H9 (cell line): ENCODE results near the gene NOL7. TPM values are rescaled to one million over a fixed set of nuclear protein-coding genes. Genes with fewer than 3 reads are reported as not detected.

ENCODE experiments used
- DNase-seq: peaks from one replicate; pipeline ENCODE4 v3.0.0-alpha.2; 2017
- H2AFZ ChIP-seq: one replicate; pipeline ENCODE4 v1.6.1; 2013; ENCODE audit warnings: mild to moderate bottlenecking, low read length, control low read depth, moderate library complexity
- H2AK5ac ChIP-seq: 2 replicates; pipeline ENCODE4 v1.6.1; 2013; ENCODE audit warnings: low read length, control low read depth, mixed read lengths; ENCODE audit not compliant: insufficient read length
- H2BK120ac ChIP-seq: one replicate; pipeline ENCODE4 v1.6.1; 2013; ENCODE audit warnings: low read depth, mild to moderate bottlenecking, low read length, control low read depth, inconsistent platforms; ENCODE audit not compliant: poor library complexity, severe bottlenecking
- H2BK12ac ChIP-seq: 2 replicates; pipeline ENCODE4 v1.6.1; 2013; ENCODE audit warnings: low read length, control low read depth, mixed read lengths, low read depth; ENCODE audit not compliant: insufficient read length
- H2BK15ac ChIP-seq: 2 replicates; pipeline ENCODE4 v1.6.1; 2013; ENCODE audit warnings: low read depth, low read length, control low read depth
- H2BK20ac ChIP-seq: one replicate; pipeline ENCODE4 v1.6.1; 2013; ENCODE audit warnings: low read depth, mild to moderate bottlenecking, low read length, control low read depth, inconsistent platforms; ENCODE audit not compliant: poor library complexity, severe bottlenecking
- H2BK5ac ChIP-seq: 2 replicates; pipeline ENCODE4 v1.6.1; 2013; ENCODE audit warnings: low read length, control low read depth, mixed read lengths; ENCODE audit not compliant: insufficient read length
- H3K14ac ChIP-seq: 2 replicates; pipeline ENCODE4 v1.6.1; 2013; ENCODE audit warnings: low read length, control low read depth; ENCODE audit not compliant: insufficient read depth
- H3K18ac ChIP-seq: 2 replicates; pipeline ENCODE4 v1.6.1; 2013; ENCODE audit warnings: low read depth, mild to moderate bottlenecking, mixed read lengths, low read length, control low read depth; ENCODE audit not compliant: insufficient read length
- H3K23ac ChIP-seq: 2 replicates; pipeline ENCODE4 v1.6.1; 2013; ENCODE audit warnings: low read length, control low read depth, mixed read lengths, low read depth; ENCODE audit not compliant: insufficient read length
- H3K23me2 ChIP-seq: 2 replicates; pipeline ENCODE4 v1.6.1; 2013; ENCODE audit warnings: low read depth, mild to moderate bottlenecking, mixed read lengths, low read length, control low read depth; ENCODE audit not compliant: insufficient read length, poor library complexity, severe bottlenecking
- H3K27ac ChIP-seq: 2 replicates; pipeline ENCODE4 v1.5.1; 2013; ENCODE audit warnings: low read length, control low read depth, mixed read lengths, low read depth; ENCODE audit not compliant: insufficient read length
- H3K27me3 ChIP-seq: 2 replicates; pipeline ENCODE4 v1.6.1; 2013; ENCODE audit warnings: low read length, control low read depth, inconsistent platforms; ENCODE audit not compliant: insufficient read depth
- H3K4ac ChIP-seq: 2 replicates; pipeline ENCODE4 v1.6.1; 2013; ENCODE audit warnings: low read depth, mild to moderate bottlenecking, control low read depth, inconsistent platforms, low read length, moderate library complexity
- H3K4me1 ChIP-seq: 2 replicates; pipeline ENCODE4 v1.6.1; 2013; ENCODE audit warnings: low read length, control low read depth, inconsistent platforms; ENCODE audit not compliant: insufficient read depth
- H3K4me2 ChIP-seq: 2 replicates; pipeline ENCODE4 v1.6.1; 2013; ENCODE audit warnings: low read length, control low read depth, mixed read lengths; ENCODE audit not compliant: insufficient read length, insufficient read depth
- H3K56ac ChIP-seq: 2 replicates; pipeline ENCODE4 v1.6.1; 2013; ENCODE audit warnings: low read depth, mild to moderate bottlenecking, mixed read lengths, low read length, control low read depth; ENCODE audit not compliant: insufficient read length
- H3K79me1 ChIP-seq: 2 replicates; pipeline ENCODE4 v1.6.1; 2013; ENCODE audit warnings: low read depth, mild to moderate bottlenecking, moderate library complexity, low read length, control low read depth, inconsistent platforms; ENCODE audit not compliant: insufficient read depth, poor library complexity, severe bottlenecking
- H3K79me2 ChIP-seq: 2 replicates; pipeline ENCODE4 v1.6.1; 2013; ENCODE audit warnings: low read length, control low read depth, inconsistent platforms; ENCODE audit not compliant: insufficient read depth
- H3K9ac ChIP-seq: 2 replicates; pipeline ENCODE4 v1.6.1; 2013; ENCODE audit warnings: low read length, control low read depth, mixed read lengths; ENCODE audit not compliant: insufficient read length; ENCODE audit errors: extremely low read depth
- H3K9me3 ChIP-seq: one replicate; pipeline ENCODE4 v1.6.1; 2013; ENCODE audit warnings: low read depth, low read length, inconsistent platforms; ENCODE audit not compliant: control insufficient read depth
- H3T11ph ChIP-seq: one replicate; pipeline ENCODE4 v1.6.1; 2013; ENCODE audit warnings: mild to moderate bottlenecking, low read length, control low read depth, inconsistent platforms
- H4K20me1 ChIP-seq: one replicate; pipeline ENCODE4 v1.6.1; 2013; ENCODE audit not compliant: control insufficient read depth, insufficient read length, insufficient read depth
- H4K5ac ChIP-seq: 2 replicates; pipeline ENCODE4 v1.6.1; 2013; ENCODE audit warnings: low read depth, mild to moderate bottlenecking, mixed read lengths, low read length, control low read depth; ENCODE audit not compliant: insufficient read length
- H4K8ac ChIP-seq: replicated peaks from 2 replicates; pipeline ENCODE4 v1.6.1; 2013; ENCODE audit warnings: low read length, control low read depth, mixed read lengths, low read depth; ENCODE audit not compliant: insufficient read length
- H4K91ac ChIP-seq: 2 replicates; pipeline ENCODE4 v1.6.1; 2013; ENCODE audit warnings: low read depth, mild to moderate bottlenecking, moderate library complexity, mixed read lengths, low read length, control low read depth; ENCODE audit not compliant: insufficient read length
- H3K27ac Mint-ChIP-seq, 3 experiments: 2 replicates in 2 of 3; 3 replicates in 1 of 3; pipeline ENCODE4 v1.8.0; 2020 to 2021; ENCODE audit warnings: mixed read lengths in 3 of 3, mild to moderate bottlenecking in 1 of 3, moderate library complexity in 1 of 3
- H3K27me3 Mint-ChIP-seq: 2 replicates; pipeline ENCODE4 v1.8.0; 2021; ENCODE audit warnings: low read depth, mild to moderate bottlenecking, moderate library complexity, mixed read lengths
- H3K36me3 Mint-ChIP-seq, 3 experiments: 2 replicates in 2 of 3; 3 replicates in 1 of 3; pipeline ENCODE4 v1.8.0; 2020 to 2021; ENCODE audit warnings: low read depth in 3 of 3, mixed read lengths in 3 of 3; ENCODE audit not compliant: insufficient read depth in 1 of 3
- H3K4me1 Mint-ChIP-seq, 2 experiments: 2 replicates each; pipeline ENCODE4 v1.8.0; 2020; ENCODE audit warnings: mixed read lengths in 2 of 2
- H3K4me3 Mint-ChIP-seq, 2 experiments: 2 replicates in 1 of 2; 3 replicates in 1 of 2; pipeline ENCODE4 v1.8.0; 2020 to 2021; ENCODE audit warnings: mild to moderate bottlenecking in 2 of 2, mixed read lengths in 2 of 2, moderate library complexity in 1 of 2
- H3K9me3 Mint-ChIP-seq, 2 experiments: 2 replicates in 1 of 2; 3 replicates in 1 of 2; pipeline ENCODE4 v1.8.0; 2020; ENCODE audit warnings: mild to moderate bottlenecking in 2 of 2, mixed read lengths in 2 of 2, moderate library complexity in 1 of 2
- WGBS: extraction: QIAGEN DNeasy Blood & Tissue Kit; methylation state at CpG from one replicate; pipeline ENCODE4 v1.1.7; 2013; ENCODE audit warnings: missing lambda C conversion rate, low lambda C conversion rate, mixed read lengths; ENCODE audit not compliant: insufficient read length; ENCODE audit errors: extremely low coverage; 5-methylcytosine and 5-hydroxymethylcytosine counted together
- total RNA-seq: library from RNA; stranded (reverse); gene quantifications from 2 replicates; pipeline ENCODE4 v1.2.1, GENCODE V29; 2021
- TF ChIP-seq, protein P1 (sequence below): fragments of 200-600 bp; sonication (generic); conservative IDR thresholded peaks from 3 replicates; pipeline ENCODE4 v1.8.0; 2021; ENCODE audit warnings: antibody characterized with exemption, mild to moderate bottlenecking

NOL7 gene
- total RNA-seq, 1 experiment from 2014 or later, result 72.1 TPM

GRCh38 chr6:13604135-13604534 is 11.0 kb upstream of the NOL7 start:
- H3K4me1 Mint-ChIP-seq, result peaks cover under 1 to 2% of the 10 kb centered on the region in 2 experiments; a peak in 1 of 4 replicates
- H3K27ac Mint-ChIP-seq, result peak overlapping the region in 1 of 3 experiments; percentile 56; a peak in 1 of 7 replicates
- H2BK12ac ChIP-seq, result no peak overlapping the region
- H2AFZ ChIP-seq, result no peak overlapping the region
- no peak overlapping the region for H3K23ac ChIP-seq
- DNase-seq, result no peak
- H3K79me1 ChIP-seq, result no peaks in the 10 kb centered on the region
- H3K27ac ChIP-seq, result no peak overlapping the region
- H3T11ph ChIP-seq, result no peak overlapping the region
- H4K5ac ChIP-seq, result no peak overlapping the region
- H3K4me1 ChIP-seq, result no peaks in the 10 kb centered on the region
- no peak overlapping the region for H2BK5ac ChIP-seq
- no peak overlapping the region for H3K18ac ChIP-seq
- TF ChIP-seq, protein P1, sequence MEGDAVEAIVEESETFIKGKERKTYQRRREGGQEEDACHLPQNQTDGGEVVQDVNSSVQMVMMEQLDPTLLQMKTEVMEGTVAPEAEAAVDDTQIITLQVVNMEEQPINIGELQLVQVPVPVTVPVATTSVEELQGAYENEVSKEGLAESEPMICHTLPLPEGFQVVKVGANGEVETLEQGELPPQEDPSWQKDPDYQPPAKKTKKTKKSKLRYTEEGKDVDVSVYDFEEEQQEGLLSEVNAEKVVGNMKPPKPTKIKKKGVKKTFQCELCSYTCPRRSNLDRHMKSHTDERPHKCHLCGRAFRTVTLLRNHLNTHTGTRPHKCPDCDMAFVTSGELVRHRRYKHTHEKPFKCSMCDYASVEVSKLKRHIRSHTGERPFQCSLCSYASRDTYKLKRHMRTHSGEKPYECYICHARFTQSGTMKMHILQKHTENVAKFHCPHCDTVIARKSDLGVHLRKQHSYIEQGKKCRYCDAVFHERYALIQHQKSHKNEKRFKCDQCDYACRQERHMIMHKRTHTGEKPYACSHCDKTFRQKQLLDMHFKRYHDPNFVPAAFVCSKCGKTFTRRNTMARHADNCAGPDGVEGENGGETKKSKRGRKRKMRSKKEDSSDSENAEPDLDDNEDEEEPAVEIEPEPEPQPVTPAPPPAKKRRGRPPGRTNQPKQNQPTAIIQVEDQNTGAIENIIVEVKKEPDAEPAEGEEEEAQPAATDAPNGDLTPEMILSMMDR, result no peak
- peaks cover 14 to 50% (median 46%) of the 10 kb centered on the region in 3 experiments; a peak in 6 of 7 replicates for H3K36me3 Mint-ChIP-seq
- no peaks in the 10 kb centered on the region for H4K20me1 ChIP-seq
- H3K56ac ChIP-seq, result no peak overlapping the region
- H3K23me2 ChIP-seq, result no peaks in the 10 kb centered on the region
- no peaks in the 10 kb centered on the region for H3K9me3 ChIP-seq
- H3K9ac ChIP-seq, result no peak overlapping the region
- no peak overlapping the region for H2AK5ac ChIP-seq
- H3K9me3 Mint-ChIP-seq, result peaks cover 0 to 2% of the 10 kb centered on the region in 2 experiments; a peak in 2 of 5 replicates
- H3K27me3 Mint-ChIP-seq, result no peaks in the 10 kb centered on the region
- no peak overlapping the region for H3K14ac ChIP-seq
- H3K79me2 ChIP-seq, result no peaks in the 10 kb centered on the region
- H3K27me3 ChIP-seq, result no peaks in the 10 kb centered on the region
- no peak overlapping the region for H3K4ac ChIP-seq
- H3K4me2 ChIP-seq, result no peak overlapping the region
- H2BK120ac ChIP-seq, result no peak overlapping the region
- H2BK15ac ChIP-seq, result no peak overlapping the region
- no peak overlapping the region for H3K4me3 Mint-ChIP-seq
- H4K8ac ChIP-seq, result no peak overlapping the region
- H4K91ac ChIP-seq, result no peak overlapping the region
- no CpG with 5 or more reads among the region's 4 CpGs for WGBS
- H2BK20ac ChIP-seq, result no peak overlapping the region
